ENCODE measurements around the gene PPP1R12B. TPM values are rescaled to one million over a fixed set of nuclear protein-coding genes. Genes with fewer than 3 reads are reported as not detected.
A peak's percentile ranks its signal among the peaks of the same experiment; 100 is the strongest.
"Not testable (repeated sequence)": the region's sequence is repeated elsewhere in the genome, so short reads cannot be mapped to it uniquely, and the experiment has no call there.

PPP1R12B gene
- total and polyA plus RNA-seq, 2 donors (not counting 1 experiment from before 2014, with no cell fraction given), result 13.4 to 21.7 TPM

DNA sequence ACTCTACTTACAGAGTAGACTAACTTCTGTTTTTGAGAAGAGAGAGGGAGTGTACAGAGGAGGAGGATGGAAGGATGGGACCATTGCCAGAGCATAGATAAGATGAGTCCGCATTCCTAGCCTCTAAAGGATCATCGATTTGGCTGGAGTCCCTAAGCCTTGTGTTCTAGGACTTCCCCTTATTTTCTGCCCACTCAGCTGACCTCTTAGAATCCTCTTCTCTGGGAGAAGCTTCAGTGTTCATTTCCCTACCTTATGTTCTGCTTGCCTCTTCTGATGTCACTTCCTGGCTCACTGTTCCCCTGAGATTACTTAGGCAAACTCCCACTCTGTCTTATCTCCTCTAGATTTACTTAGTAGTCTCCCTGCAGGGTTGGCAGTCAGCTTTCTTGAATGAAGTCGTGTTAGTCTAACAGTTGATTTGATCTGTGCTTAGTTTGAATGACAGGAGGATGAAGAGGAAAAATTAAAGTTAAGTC, 205.1 kb downstream of the PPP1R12B start:
- Histone ChIP-seq H2AFZ (ENCODE audit: low read length) (no peak overlapping the region), H3K79me2 (ENCODE audit: control insufficient read depth, insufficient read depth, low read length) (no peaks in the 10 kb centered on the region), H3K4me2 (ENCODE audit: extremely low read depth, insufficient read depth, low read length) (no peak overlapping the region), H3K9me3 (ENCODE audit: control insufficient read depth, insufficient read depth, low read depth, low read length) (no peaks in the 10 kb centered on the region), H3K9ac (ENCODE audit: insufficient read depth, low read length) (no peak overlapping the region), H3K36me3 (ENCODE audit: control insufficient read depth, insufficient read depth, low read length) (no peaks in the 10 kb centered on the region), H3K4me1 (ENCODE audit: control insufficient read depth, extremely low read depth, insufficient read depth, low read length) (no peaks in the 10 kb centered on the region), H3K27me3 (ENCODE audit: control insufficient read depth, insufficient read depth, low read length) (no peaks in the 10 kb centered on the region), H3K4me3 (replicated peaks in 1 of 4; ENCODE audit: control extremely low read depth in 1 of 4, insufficient read depth in 1 of 4, low read depth in 3 of 4, low read length in 4 of 4) (no peak overlapping the region), H3K27ac (ENCODE audit: insufficient read depth, low read length) (no peak overlapping the region), H4K20me1 (ENCODE audit: control insufficient read depth, extremely low read depth, insufficient read depth, low read length) (no peaks in the 10 kb centered on the region)
- TF ChIP-seq, protein P1, sequence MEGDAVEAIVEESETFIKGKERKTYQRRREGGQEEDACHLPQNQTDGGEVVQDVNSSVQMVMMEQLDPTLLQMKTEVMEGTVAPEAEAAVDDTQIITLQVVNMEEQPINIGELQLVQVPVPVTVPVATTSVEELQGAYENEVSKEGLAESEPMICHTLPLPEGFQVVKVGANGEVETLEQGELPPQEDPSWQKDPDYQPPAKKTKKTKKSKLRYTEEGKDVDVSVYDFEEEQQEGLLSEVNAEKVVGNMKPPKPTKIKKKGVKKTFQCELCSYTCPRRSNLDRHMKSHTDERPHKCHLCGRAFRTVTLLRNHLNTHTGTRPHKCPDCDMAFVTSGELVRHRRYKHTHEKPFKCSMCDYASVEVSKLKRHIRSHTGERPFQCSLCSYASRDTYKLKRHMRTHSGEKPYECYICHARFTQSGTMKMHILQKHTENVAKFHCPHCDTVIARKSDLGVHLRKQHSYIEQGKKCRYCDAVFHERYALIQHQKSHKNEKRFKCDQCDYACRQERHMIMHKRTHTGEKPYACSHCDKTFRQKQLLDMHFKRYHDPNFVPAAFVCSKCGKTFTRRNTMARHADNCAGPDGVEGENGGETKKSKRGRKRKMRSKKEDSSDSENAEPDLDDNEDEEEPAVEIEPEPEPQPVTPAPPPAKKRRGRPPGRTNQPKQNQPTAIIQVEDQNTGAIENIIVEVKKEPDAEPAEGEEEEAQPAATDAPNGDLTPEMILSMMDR (conservative IDR thresholded peaks at IDR 0.05 in 1 of 2, IDR thresholded peaks at IDR 0.05 in 1 of 2; ENCODE audit: low read depth in 1 of 2, low read length in 2 of 2), result no peak
- TF ChIP-seq EZH2 (IDR thresholded peaks at IDR 0.05; ENCODE audit: low read length, missing control alignments), result no peak
- DNase-seq (ENCODE audit: low read depth in 2 of 2), result peak in 1 of 2 donors; percentile 35

GRCh38 chr1:202554619-202555018, 206.1 kb downstream of the PPP1R12B start:
- H4K20me1 ChIP-seq (ENCODE audit: control insufficient read depth, extremely low read depth, insufficient read depth, low read length); H3K36me3 ChIP-seq (ENCODE audit: control insufficient read depth, insufficient read depth, low read length); H3K9me3 ChIP-seq (ENCODE audit: control insufficient read depth, insufficient read depth, low read depth, low read length); H3K4me2 ChIP-seq (ENCODE audit: extremely low read depth, insufficient read depth, low read length); H3K4me3 ChIP-seq (replicated peaks in 1 of 4; ENCODE audit: control extremely low read depth in 1 of 4, insufficient read depth in 1 of 4, low read depth in 3 of 4, low read length in 4 of 4); H3K27me3 ChIP-seq (ENCODE audit: control insufficient read depth, insufficient read depth, low read length); H3K4me1 ChIP-seq (ENCODE audit: control insufficient read depth, extremely low read depth, insufficient read depth, low read length); H2AFZ ChIP-seq (ENCODE audit: low read length); H3K79me2 ChIP-seq (ENCODE audit: control insufficient read depth, insufficient read depth, low read length); H3K27ac ChIP-seq (ENCODE audit: insufficient read depth, low read length); DNase-seq (ENCODE audit: low read depth in 2 of 2); H3K9ac ChIP-seq (ENCODE audit: insufficient read depth, low read length): not testable (repeated sequence)

- H3K4me3 ChIP-seq (replicated peaks in 1 of 4; ENCODE audit: control extremely low read depth in 1 of 4, insufficient read depth in 1 of 4, low read depth in 3 of 4, low read length in 4 of 4); H3K4me2 ChIP-seq (ENCODE audit: extremely low read depth, insufficient read depth, low read length); H3K27me3 ChIP-seq (ENCODE audit: control insufficient read depth, insufficient read depth, low read length); H3K9ac ChIP-seq (ENCODE audit: insufficient read depth, low read length); H3K36me3 ChIP-seq (ENCODE audit: control insufficient read depth, insufficient read depth, low read length); H3K4me1 ChIP-seq (ENCODE audit: control insufficient read depth, extremely low read depth, insufficient read depth, low read length); H3K79me2 ChIP-seq (ENCODE audit: control insufficient read depth, insufficient read depth, low read length); H2AFZ ChIP-seq (ENCODE audit: low read length); DNase-seq (ENCODE audit: low read depth in 2 of 2); H3K27ac ChIP-seq (ENCODE audit: insufficient read depth, low read length); H4K20me1 ChIP-seq (ENCODE audit: control insufficient read depth, extremely low read depth, insufficient read depth, low read length); H3K9me3 ChIP-seq (ENCODE audit: control insufficient read depth, insufficient read depth, low read depth, low read length): not testable (repeated sequence)
Measured at GRCh38 chr1:202556037-202556436, 207.5 kb downstream of the PPP1R12B start.

GRCh38 chr1:202557662-202558061, 209.2 kb downstream of the PPP1R12B start:
- not testable (repeated sequence) for H3K4me3 ChIP-seq (replicated peaks in 1 of 4; ENCODE audit: control extremely low read depth in 1 of 4, insufficient read depth in 1 of 4, low read depth in 3 of 4, low read length in 4 of 4); H2AFZ ChIP-seq (ENCODE audit: low read length); DNase-seq (ENCODE audit: low read depth in 2 of 2)

More at GRCh38 chr1:202557662-202558061, 209.2 kb downstream of the PPP1R12B start:
- not testable (repeated sequence) for H3K4me2 ChIP-seq (ENCODE audit: extremely low read depth, insufficient read depth, low read length); H3K9ac ChIP-seq (ENCODE audit: insufficient read depth, low read length); H3K4me1 ChIP-seq (ENCODE audit: control insufficient read depth, extremely low read depth, insufficient read depth, low read length); H4K20me1 ChIP-seq (ENCODE audit: control insufficient read depth, extremely low read depth, insufficient read depth, low read length); H3K36me3 ChIP-seq (ENCODE audit: control insufficient read depth, insufficient read depth, low read length); H3K9me3 ChIP-seq (ENCODE audit: control insufficient read depth, insufficient read depth, low read depth, low read length); H3K27ac ChIP-seq (ENCODE audit: insufficient read depth, low read length); H3K79me2 ChIP-seq (ENCODE audit: control insufficient read depth, insufficient read depth, low read length); H3K27me3 ChIP-seq (ENCODE audit: control insufficient read depth, insufficient read depth, low read length)
